Measurements from ENCODE around the gene MYO3A.

DNA sequence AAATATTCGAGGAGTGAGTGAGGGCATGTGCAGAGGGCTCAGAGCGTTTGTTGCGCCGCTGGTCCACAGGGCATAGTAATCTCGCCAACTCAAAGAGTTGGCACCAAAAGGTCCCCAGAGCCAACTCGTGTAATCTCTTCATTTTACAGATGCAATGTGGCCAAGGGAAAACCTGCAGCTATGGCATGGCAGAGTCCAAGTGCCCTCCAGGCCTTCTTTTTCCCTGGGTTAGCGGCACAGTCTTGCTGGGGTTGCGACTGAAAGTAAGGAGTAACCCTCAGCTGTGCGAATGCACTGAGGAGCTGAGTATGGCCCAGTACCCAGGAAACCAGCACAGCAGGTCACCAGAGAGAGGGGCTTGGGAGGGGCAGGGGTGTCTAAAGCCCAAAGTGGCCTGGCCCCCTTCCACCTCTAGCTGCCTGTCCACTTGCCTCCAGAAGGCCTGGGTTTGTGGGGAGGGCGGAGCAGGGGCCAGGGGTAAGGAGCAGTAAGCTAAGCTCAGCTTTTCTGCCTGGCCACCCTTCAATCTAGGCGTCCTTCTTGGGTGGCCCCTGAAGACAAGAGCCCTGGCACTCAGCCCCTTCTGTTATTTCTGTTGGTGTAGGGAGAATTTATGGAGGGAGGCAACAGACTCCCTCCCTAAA lies 279.2 kb downstream of the MYO3A start:
- TF ChIP-seq, protein P1, sequence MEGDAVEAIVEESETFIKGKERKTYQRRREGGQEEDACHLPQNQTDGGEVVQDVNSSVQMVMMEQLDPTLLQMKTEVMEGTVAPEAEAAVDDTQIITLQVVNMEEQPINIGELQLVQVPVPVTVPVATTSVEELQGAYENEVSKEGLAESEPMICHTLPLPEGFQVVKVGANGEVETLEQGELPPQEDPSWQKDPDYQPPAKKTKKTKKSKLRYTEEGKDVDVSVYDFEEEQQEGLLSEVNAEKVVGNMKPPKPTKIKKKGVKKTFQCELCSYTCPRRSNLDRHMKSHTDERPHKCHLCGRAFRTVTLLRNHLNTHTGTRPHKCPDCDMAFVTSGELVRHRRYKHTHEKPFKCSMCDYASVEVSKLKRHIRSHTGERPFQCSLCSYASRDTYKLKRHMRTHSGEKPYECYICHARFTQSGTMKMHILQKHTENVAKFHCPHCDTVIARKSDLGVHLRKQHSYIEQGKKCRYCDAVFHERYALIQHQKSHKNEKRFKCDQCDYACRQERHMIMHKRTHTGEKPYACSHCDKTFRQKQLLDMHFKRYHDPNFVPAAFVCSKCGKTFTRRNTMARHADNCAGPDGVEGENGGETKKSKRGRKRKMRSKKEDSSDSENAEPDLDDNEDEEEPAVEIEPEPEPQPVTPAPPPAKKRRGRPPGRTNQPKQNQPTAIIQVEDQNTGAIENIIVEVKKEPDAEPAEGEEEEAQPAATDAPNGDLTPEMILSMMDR (IDR thresholded peaks at IDR 0.05), result no peak
- TF ChIP-seq POLR2A (IDR thresholded peaks at IDR 0.05), result no peak

Data from prostate gland (tissue), 2 donors.